HEK293 (cell line): Measurements from ENCODE around the gene ALKBH2.

Experiments used
- CTCF ChIA-PET: fragments of 350-600 bp; formaldehyde crosslinking; extraction: SDS; loops from one replicate; lab custom pipeline; 2021; ENCODE audit warnings: antibody characterized with exemption; lab: Yijun Ruan, JAX
- POLR2A ChIA-PET: fragments of 300-600 bp; formaldehyde crosslinking; extraction: SDS; loops from one replicate; lab custom pipeline; 2020; ENCODE audit warnings: antibody characterized with exemption, inconsistent platforms; lab: Yijun Ruan, JAX
- H3K27ac ChIP-seq: fragments of 200-500 bp; sonication (Bioruptor generic); 2 replicates; pipeline ENCODE4 v1.5.1; 2014; ENCODE audit warnings: low read depth, low read length, control low read depth, inconsistent platforms; ENCODE audit errors: extremely low read depth
- H3K36me3 ChIP-seq, 2 experiments: fragments of 200-500 bp in 1 of 2; sonication (Bioruptor generic) in 1 of 2; 1 replicate in 1 of 2; 2 replicates in 1 of 2; pipeline ENCODE4 v1.5.1; 2014 to 2017; ENCODE audit warnings: inconsistent platforms in 2 of 2, low read length in 2 of 2; ENCODE audit not compliant: control insufficient read depth in 2 of 2, insufficient read depth in 1 of 2
- H3K4me1 ChIP-seq: fragments of 200-500 bp; sonication (Bioruptor generic); 2 replicates; pipeline ENCODE4 v1.5.1; 2014; ENCODE audit warnings: mild to moderate bottlenecking, low read length, inconsistent platforms; ENCODE audit not compliant: control insufficient read depth, insufficient read depth
- H3K4me3 ChIP-seq: 2 replicates; pipeline ENCODE4 v1.5.1; 2011; ENCODE audit warnings: low read depth, mild to moderate bottlenecking, control low read depth, low read length, moderate library complexity
- H3K9me3 ChIP-seq: fragments of 200-500 bp; sonication (Bioruptor generic); 2 replicates; pipeline ENCODE4 v1.5.1; 2014; ENCODE audit warnings: low read depth, low read length, inconsistent platforms; ENCODE audit not compliant: control insufficient read depth, insufficient read depth
- EGR2 ChIP-seq: fragments of 450-650 bp; formaldehyde crosslinking; IDR thresholded peaks from 2 replicates; pipeline ENCODE4 v1.5.1; 2016; ENCODE audit warnings: low read depth, missing biosample characterization, missing genetic modification characterization
- ELK4 ChIP-seq: IDR thresholded peaks from 2 replicates; pipeline ENCODE4 v1.6.1; 2011; ENCODE audit warnings: mild to moderate bottlenecking, low read depth, low read length, borderline replicate concordance
- GLI4 ChIP-seq: fragments of 450-650 bp; formaldehyde crosslinking; IDR thresholded peaks from 2 replicates; pipeline ENCODE4 v1.5.1; 2016; ENCODE audit warnings: missing biosample characterization, missing genetic modification characterization
- HOXC10 ChIP-seq: sonication (generic); formaldehyde crosslinking; IDR thresholded peaks from 2 replicates; pipeline ENCODE4 v1.8.1; 2023; ENCODE audit warnings: mild to moderate bottlenecking, missing genetic modification reagents
- MZF1 ChIP-seq: fragments of 450-650 bp; formaldehyde crosslinking; IDR thresholded peaks from 2 replicates; pipeline ENCODE4 v1.5.1; 2017; ENCODE audit warnings: missing biosample characterization, missing genetic modification characterization, borderline replicate concordance
- PBX3 ChIP-seq: sonication (generic); formaldehyde crosslinking; IDR thresholded peaks from 2 replicates; pipeline ENCODE4 v1.8.1; 2022; ENCODE audit warnings: mild to moderate bottlenecking, moderate library complexity, missing genetic modification reagents
- PRDM1 ChIP-seq: fragments of 450-650 bp; formaldehyde crosslinking; IDR thresholded peaks from 2 replicates; pipeline ENCODE4; 2016; ENCODE audit warnings: missing biosample characterization, missing genetic modification characterization
- SCRT2 ChIP-seq: fragments of 450-650 bp; formaldehyde crosslinking; IDR thresholded peaks from 2 replicates; pipeline ENCODE4 v1.5.1; 2016; ENCODE audit warnings: missing biosample characterization, missing genetic modification characterization
- TCF7L2 ChIP-seq: IDR thresholded peaks from 2 replicates; pipeline ENCODE4 v1.6.1; 2011; ENCODE audit warnings: low read depth, mild to moderate bottlenecking, inconsistent platforms, low read length, moderate library complexity, borderline replicate concordance
- YY1 ChIP-seq: fragments of 450-650 bp; formaldehyde crosslinking; IDR thresholded peaks from 2 replicates; pipeline ENCODE4 v1.5.1; 2018; ENCODE audit warnings: missing biosample characterization, missing genetic modification characterization
- ZBTB20 ChIP-seq: fragments of 450-650 bp; formaldehyde crosslinking; IDR thresholded peaks from 2 replicates; pipeline ENCODE4 v1.5.1; 2016; ENCODE audit warnings: missing biosample characterization, missing genetic modification characterization
- ZBTB8A ChIP-seq: fragments of 450-650 bp; formaldehyde crosslinking; IDR thresholded peaks from 2 replicates; pipeline ENCODE4 v1.5.1; 2016; ENCODE audit warnings: missing biosample characterization, missing genetic modification characterization
- ZNF18 ChIP-seq: fragments of 450-650 bp; formaldehyde crosslinking; IDR thresholded peaks from 2 replicates; pipeline ENCODE4 v1.5.1; 2016; ENCODE audit warnings: missing biosample characterization, missing genetic modification characterization
- ZNF19 ChIP-seq: fragments of 450-650 bp; formaldehyde crosslinking; IDR thresholded peaks from 2 replicates; pipeline ENCODE4; 2016; ENCODE audit warnings: missing biosample characterization, missing genetic modification characterization, low read depth
- ZNF2 ChIP-seq: fragments of 450-650 bp; formaldehyde crosslinking; IDR thresholded peaks from 2 replicates; pipeline ENCODE4 v1.5.1; 2016; ENCODE audit warnings: missing biosample characterization, missing genetic modification characterization
- ZNF202 ChIP-seq: fragments of 450-650 bp; formaldehyde crosslinking; IDR thresholded peaks from 2 replicates; pipeline ENCODE4 v1.5.1; 2016; ENCODE audit warnings: missing biosample characterization, missing genetic modification characterization, borderline replicate concordance
- ZNF350 ChIP-seq: fragments of 450-650 bp; formaldehyde crosslinking; IDR thresholded peaks from 2 replicates; pipeline ENCODE4 v1.5.0; 2017; ENCODE audit warnings: missing biosample characterization, mild to moderate bottlenecking, missing genetic modification characterization
- ZNF366 ChIP-seq: fragments of 450-650 bp; formaldehyde crosslinking; conservative IDR thresholded peaks from 2 replicates; pipeline ENCODE4 v1.5.1; 2016; ENCODE audit warnings: missing biosample characterization, missing genetic modification characterization
- ZNF394 ChIP-seq: fragments of 450-650 bp; formaldehyde crosslinking; IDR thresholded peaks from 2 replicates; pipeline ENCODE4 v1.5.1; 2016; ENCODE audit warnings: missing biosample characterization, missing genetic modification characterization, mild to moderate bottlenecking, moderate library complexity, borderline replicate concordance
- ZNF48 ChIP-seq: fragments of 450-650 bp; formaldehyde crosslinking; IDR thresholded peaks from 2 replicates; pipeline ENCODE4 v1.5.1; 2016; ENCODE audit warnings: missing biosample characterization, missing genetic modification characterization
- ZNF561 ChIP-seq: fragments of 450-650 bp; IDR thresholded peaks from 2 replicates; pipeline ENCODE4 v1.5.1; 2018; ENCODE audit warnings: missing biosample characterization, missing genetic modification characterization, borderline replicate concordance
- ZNF664 ChIP-seq: fragments of 450-650 bp; formaldehyde crosslinking; IDR thresholded peaks from 2 replicates; pipeline ENCODE4 v1.5.1; 2016; ENCODE audit warnings: missing biosample characterization, missing genetic modification characterization
- ZNF785 ChIP-seq: fragments of 450-650 bp; formaldehyde crosslinking; IDR thresholded peaks from 2 replicates; pipeline ENCODE4 v1.5.1; 2016; ENCODE audit warnings: missing biosample characterization, missing genetic modification characterization
- ZNF830 ChIP-seq: fragments of 450-650 bp; IDR thresholded peaks from 2 replicates; pipeline ENCODE4 v1.5.0; 2018; ENCODE audit warnings: missing biosample characterization, missing genetic modification characterization, low read depth, mild to moderate bottlenecking, moderate library complexity
- ZNF837 ChIP-seq: fragments of 450-650 bp; formaldehyde crosslinking; IDR thresholded peaks from 2 replicates; pipeline ENCODE4 v1.5.1; 2016; ENCODE audit warnings: missing biosample characterization, missing genetic modification characterization
- ZNF843 ChIP-seq: fragments of 450-650 bp; formaldehyde crosslinking; IDR thresholded peaks from 2 replicates; pipeline ENCODE4 v1.5.1; 2016; ENCODE audit warnings: missing biosample characterization, missing genetic modification characterization
- ZSCAN16 ChIP-seq: fragments of 450-650 bp; formaldehyde crosslinking; IDR thresholded peaks from 2 replicates; pipeline ENCODE4 v1.5.1; 2016; ENCODE audit warnings: missing biosample characterization, missing genetic modification characterization
- ZSCAN23 ChIP-seq: fragments of 450-650 bp; formaldehyde crosslinking; IDR thresholded peaks from 2 replicates; pipeline ENCODE4 v1.5.1; 2016; ENCODE audit warnings: missing biosample characterization, missing genetic modification characterization

The ALKBH2 gene

GRCh38 chr12:109139791-109140190, 46.5 kb upstream of the ALKBH2 start:
- H3K27ac ChIP-seq, result no peak overlapping the region
- TF ChIP-seq ZNF664 (tag by site-specific recombination), result no peak
- no peak for TF ChIP-seq ZNF843 (tag by site-specific recombination)
- TF ChIP-seq EGR2 (tag by site-specific recombination), result no peak
- TF ChIP-seq ZNF2 (tag by site-specific recombination), result no peak
- no peak for TF ChIP-seq MZF1 (tag by site-specific recombination)
- no peak for TF ChIP-seq ELK4
- TF ChIP-seq ZNF19 (tag by site-specific recombination), result no peak
- no peak for TF ChIP-seq ZNF561 (tag by site-specific recombination)
- TF ChIP-seq ZNF18 (tag by site-specific recombination), result no peak
- TF ChIP-seq ZSCAN16 (tag by site-specific recombination), result no peak
- ChIA-PET POLR2A (no interaction called here), CTCF (no interaction called here)
- H3K4me3 ChIP-seq, result no peak overlapping the region
- H3K4me1 ChIP-seq, result no peaks in the 10 kb centered on the region
- H3K36me3 ChIP-seq, result no peaks in the 10 kb centered on the region
- H3K9me3 ChIP-seq, result no peaks in the 10 kb centered on the region; the same call in 1 of the 2 replicates

- TF ChIP-seq ZNF830 (tag by site-specific recombination) (no peak), SCRT2 (tag by site-specific recombination) (no peak), ZNF48 (tag by site-specific recombination) (no peak), TCF7L2 (no peak), ZNF785 (tag by site-specific recombination) (no peak), PRDM1 (tag by site-specific recombination) (no peak), ZNF350 (tag by site-specific recombination) (no peak), ZSCAN23 (tag by site-specific recombination) (no peak), ZBTB8A (no peak), ZNF394 (tag by site-specific recombination) (no peak), ZNF202 (tag by site-specific recombination) (no peak), ZBTB20 (tag by site-specific recombination) (no peak), HOXC10 (CRISPR knock-in tag) (no peak), YY1 (tag by site-specific recombination) (no peak), PBX3 (no peak), GLI4 (tag by site-specific recombination) (no peak), ZNF366 (tag by site-specific recombination) (no peak), ZNF837 (no peak)
- Histone ChIP-seq H3K27ac (no peak overlapping the region), H3K4me1 (no peaks in the 10 kb centered on the region), H3K36me3 (no peaks in the 10 kb centered on the region), H3K4me3 (no peak overlapping the region), H3K9me3 (no peaks in the 10 kb centered on the region; the same call in 1 of the 2 replicates)
- CTCF ChIA-PET, result no interaction called here
- POLR2A ChIA-PET, result no interaction called here
These were observed 46.1 kb upstream of the ALKBH2 start for GRCh38 chr12:109139360-109139759.
